Measurements from ENCODE around the gene OPHN1.
"Not testable (repeated sequence)": the region's sequence is repeated elsewhere in the genome, so short reads cannot be mapped to it uniquely, and the experiment has no call there.

The OPHN1 gene

DNA sequence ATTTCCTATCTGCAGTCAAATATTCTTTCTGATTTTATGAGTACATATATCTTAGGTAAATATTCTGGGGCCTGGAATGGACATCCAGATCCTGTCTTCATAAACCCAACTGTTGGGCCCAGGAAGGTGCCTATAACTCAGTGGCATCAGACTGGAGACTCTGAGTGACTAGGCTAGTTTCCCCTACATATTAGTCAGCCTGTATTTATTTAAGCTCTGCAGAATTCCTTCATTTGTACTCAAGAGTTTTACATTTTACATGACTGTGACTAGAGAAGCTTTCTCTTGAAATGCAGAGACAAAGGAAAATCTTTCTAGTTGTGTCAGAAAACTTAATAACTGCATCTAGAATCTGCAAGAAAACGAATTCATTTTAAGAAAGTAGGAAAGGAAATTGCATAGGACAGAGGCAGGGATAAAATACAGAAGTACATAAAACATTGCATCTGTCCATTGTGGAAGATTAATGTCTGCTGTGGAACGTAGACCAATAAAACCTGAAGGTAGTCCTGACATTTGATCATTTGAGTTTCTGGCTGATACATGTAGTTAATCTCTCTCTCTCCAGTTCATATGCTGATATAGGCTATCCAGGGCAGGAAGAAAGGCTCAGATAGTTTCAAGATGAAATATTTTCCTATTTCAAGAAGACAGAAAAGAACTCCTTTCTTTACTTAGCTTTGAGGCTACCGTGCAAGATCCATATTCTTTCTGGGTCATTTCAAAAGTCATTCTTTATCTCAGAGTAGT, 78.2 kb downstream of the OPHN1 start:
- DNase-seq, result no peak

- no peak for DNase-seq
Measured at GRCh38 chrX:68345025-68345424, 88.3 kb downstream of the OPHN1 start.

- no peak for DNase-seq
Measured at GRCh38 chrX:68343551-68343950, 89.7 kb downstream of the OPHN1 start.

DNA sequence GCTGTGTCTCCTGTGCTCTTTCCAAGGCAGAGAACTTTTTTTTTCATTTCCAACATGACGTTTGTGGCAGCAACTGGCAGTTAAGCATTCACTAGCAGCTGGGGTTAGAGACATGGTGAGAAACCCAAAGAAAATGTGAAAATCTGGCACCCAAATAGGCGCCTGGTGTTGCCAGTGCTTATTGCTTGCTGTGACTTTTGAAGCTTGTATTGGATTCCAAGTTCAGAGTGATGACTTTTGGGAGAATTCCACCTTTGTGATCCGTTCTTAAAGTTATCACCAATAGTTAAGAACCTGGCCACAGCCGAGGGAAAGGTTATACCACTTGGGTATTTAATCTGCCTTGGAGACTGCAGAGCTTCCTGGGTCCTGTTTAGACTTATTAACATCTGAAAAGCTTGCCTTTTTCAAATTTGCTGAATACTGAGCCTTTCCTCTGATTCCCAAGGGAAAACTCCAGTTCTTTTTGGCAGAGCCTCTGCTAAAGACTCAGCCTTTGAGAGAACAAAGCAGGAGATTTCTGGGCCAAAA, 101.0 kb downstream of the OPHN1 start:
- DNase-seq, result no peak

GRCh38 chrX:68326841-68327240, 106.5 kb downstream of the OPHN1 start:
- DNase-seq, result not testable (repeated sequence)

- no peak for DNase-seq
Measured at GRCh38 chrX:68307769-68308168, 125.5 kb downstream of the OPHN1 start.

DNA sequence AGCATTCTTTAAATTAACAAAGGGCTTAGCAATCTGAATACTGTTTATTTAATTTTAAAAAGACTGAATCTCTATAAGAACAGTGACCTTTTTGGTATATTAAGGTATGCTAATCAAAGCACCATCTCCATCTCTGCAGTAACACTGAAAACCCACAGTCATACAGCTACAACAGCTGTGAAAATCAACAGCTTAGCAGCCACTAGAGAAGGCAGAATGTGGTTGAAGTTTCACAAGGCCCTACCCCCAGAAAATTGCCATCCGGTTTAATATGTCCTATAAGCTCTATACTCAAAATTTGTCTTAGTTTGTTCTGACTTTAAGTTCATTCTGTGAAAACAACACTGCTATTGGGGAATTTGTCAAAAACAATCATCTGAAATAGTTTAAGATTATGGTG, 128.7 kb downstream of the OPHN1 start:
- no peak for DNase-seq

GRCh38 chrX:68299898-68300297, 133.4 kb downstream of the OPHN1 start:
- no peak for DNase-seq

DNA sequence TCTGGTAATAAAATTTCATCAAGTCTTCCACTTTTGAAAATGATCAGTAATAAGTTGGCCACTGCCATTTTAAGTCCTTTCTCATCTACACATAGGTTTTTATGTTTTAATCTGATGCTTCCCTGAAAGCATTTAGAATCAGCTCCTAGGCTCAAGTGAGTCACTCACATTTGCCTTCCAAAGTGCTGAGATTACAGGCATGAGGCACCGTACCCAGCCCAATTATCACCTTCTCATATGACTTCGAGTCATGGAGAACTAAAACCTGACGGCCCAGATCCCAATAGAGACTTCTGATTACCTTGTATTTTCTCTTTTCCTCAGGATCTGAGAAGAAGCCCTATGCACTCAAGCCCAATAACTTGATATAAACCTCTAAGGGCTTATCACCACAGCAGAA, 140.8 kb downstream of the OPHN1 start:
- DNase-seq, result no peak

DNA sequence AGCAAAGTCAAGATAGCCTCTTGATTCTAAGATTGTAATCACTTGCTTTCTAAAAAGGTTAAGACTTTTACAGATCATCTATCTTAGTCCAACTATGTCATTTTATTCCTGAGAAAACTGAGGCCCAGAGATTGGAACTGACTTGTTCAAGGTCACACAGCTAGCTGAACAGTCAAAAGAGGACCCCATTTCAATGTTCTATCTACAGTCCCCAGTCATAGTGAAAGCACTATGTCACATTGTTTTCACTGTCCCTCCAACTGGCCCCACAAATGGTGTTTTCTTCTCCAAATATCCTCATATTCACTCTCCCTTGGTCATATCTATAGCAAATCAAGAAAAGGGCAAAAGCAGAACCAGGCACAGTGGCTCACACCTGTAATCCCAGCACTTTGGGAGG, 145.2 kb downstream of the OPHN1 start:
- no peak for DNase-seq

GRCh38 chrX:68287419-68287818, 145.9 kb downstream of the OPHN1 start:
- DNase-seq, result no peak

DNA sequence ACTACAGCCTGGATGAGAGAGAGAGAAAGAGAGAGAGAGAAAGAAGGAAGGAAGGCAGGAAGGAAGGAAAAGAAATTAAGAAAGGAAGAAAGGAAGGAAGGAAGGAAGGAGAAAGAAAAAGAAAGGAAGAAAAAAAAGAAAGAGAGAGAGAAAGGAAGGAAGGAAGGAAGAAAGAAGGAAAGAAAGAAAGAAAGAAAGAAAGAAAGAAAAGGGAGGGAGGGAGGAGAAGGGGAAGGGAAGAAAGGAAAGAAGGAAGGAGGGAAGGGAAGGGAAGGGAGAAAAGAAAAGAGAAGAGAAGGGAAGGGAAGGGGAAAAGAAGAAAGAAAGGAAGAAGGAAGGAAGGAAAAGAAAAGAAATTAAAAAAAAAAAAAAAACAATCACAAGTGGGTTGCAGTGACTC, 146.3 kb downstream of the OPHN1 start:
- no peak for DNase-seq

GRCh38 chrX:68286076-68286475, 147.2 kb downstream of the OPHN1 start:
- no peak for DNase-seq

- no peak for DNase-seq
Measured at GRCh38 chrX:68284281-68284904, 148.9 kb downstream of the OPHN1 start.

- no peak for DNase-seq
Measured at GRCh38 chrX:68273887-68274286, 159.4 kb downstream of the OPHN1 start.

DNA sequence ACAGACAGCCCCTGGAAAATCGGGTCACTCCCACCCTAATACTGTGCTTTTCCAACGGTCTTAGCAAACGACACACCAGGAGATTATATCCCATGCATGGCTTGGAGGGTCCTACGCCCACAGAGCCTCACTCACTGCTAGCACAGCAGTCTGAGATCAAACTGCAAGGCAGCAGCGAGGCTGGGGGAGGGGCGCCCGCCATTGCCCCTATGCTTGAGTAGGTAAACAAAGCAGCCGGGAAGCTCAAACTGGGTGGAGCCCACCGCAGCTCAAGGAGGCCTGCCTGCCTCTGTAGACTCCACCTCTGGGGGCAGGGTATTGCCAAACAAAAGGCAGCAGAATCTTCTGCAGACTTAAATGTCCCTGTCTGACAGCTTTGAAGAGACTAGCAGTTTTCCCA, 168.5 kb downstream of the OPHN1 start:
- not testable (repeated sequence) for DNase-seq

- no peak for DNase-seq
Measured at GRCh38 chrX:68261060-68261672, 172.1 kb downstream of the OPHN1 start.

- no peak for DNase-seq
Measured at GRCh38 chrX:68256990-68257389, 176.3 kb downstream of the OPHN1 start.

DNA sequence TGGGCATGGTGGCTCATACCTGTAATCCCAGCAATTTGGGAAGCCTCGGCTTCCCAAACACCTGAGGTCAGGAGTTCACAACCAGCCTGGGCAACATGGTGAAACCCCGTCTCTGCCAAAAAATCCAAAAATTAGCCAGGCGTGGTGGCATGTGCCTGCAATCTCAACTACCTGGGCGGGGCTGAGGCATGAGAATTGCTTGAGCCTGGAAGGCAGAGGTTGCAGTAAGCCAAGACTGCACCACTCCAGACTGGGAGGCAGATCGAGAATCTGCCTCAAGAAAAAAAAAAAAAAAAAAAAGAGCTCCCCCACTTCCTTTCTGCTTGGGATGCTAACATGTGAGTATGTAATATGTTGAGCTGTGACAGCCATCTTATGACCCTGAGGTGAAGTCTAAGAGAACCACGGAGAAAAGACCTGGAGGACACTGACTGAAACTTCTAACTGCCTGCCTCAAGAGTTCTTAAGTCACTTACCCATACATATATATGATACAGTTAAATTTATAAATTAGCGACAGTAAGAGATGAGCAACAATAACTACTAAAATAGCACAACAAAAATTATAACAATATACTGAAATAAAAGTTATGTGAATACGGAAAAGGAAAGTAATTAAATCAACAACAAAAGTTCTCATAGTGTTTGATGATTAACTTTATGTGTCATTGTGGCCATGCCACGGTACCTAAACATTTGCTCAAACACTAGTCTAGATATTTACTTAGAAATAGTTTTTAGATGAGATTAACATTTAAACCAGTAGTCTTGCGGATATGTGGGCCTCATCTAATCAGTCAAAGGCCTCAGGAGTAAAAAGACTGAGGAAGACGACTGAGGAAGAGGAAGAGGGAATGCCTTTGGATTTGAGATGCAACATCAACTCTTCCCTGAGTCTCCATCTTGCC, 178.3 kb downstream of the OPHN1 start:
- DNase-seq, result no peak

DNA sequence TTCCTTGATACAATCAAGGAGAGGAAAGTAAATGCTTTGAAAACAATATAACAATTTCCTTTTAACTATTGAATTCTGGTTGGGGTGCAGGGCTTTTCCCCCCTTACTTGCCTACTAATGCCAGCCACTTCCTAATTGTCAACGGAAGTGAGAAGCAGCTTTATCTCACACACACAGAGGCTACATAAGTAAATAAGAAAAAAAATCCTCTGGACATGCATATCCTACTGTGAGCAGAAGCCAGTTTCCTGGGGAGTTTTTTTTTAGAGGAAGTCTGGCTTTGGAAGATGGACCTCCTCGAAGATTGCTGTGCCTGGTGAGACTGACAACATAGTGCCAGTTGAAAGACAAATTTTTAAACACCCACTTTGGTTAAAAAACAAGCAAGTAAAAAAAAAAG, 180.6 kb downstream of the OPHN1 start:
- DNase-seq, result no peak

DNA sequence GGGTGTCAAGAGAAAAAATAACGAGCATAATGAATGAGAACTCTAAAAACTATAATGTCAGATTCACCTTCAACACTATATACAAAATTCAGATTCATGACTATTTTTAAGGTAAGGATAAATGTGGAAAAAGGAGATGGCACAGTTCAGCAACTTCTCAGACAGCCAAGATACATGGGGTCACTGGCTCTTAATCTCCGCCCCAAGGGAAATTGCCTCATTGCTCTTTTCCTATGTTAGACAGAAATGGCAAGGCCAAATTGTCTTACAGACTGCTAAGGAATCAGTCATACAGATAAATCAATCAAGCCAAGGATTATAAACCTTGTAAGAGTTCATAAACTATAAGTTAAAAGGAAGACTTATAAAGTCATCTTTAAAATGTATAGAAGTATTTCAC, 183.4 kb downstream of the OPHN1 start:
- no peak for DNase-seq

GRCh38 chrX:68249401-68249831, 183.9 kb downstream of the OPHN1 start:
- DNase-seq, result no peak

- no peak for DNase-seq
Measured at GRCh38 chrX:68238568-68238967, 194.7 kb downstream of the OPHN1 start.

All from NCI-H1930 (cell line).